Fibroblast of lung (primary cell): ENCODE results near the gene RAB40A. TPM values are rescaled to one million over a fixed set of nuclear protein-coding genes. Genes with fewer than 3 reads are reported as not detected.

Source experiments
- DNase-seq, 2 donors: peaks; one replicate each; pipeline versions ENCODE4 v3.0.0 to v3.0.0-alpha.2; 2010; ENCODE audit warnings: low read depth in 2 of 2
- H2AFZ ChIP-seq: 2 replicates; pipeline ENCODE4 v1.5.1; 2012; ENCODE audit warnings: low read length, control low read depth, inconsistent platforms
- H3K27ac ChIP-seq: 2 replicates; pipeline ENCODE4 v1.5.1; 2011; ENCODE audit warnings: low read length, control low read depth; ENCODE audit not compliant: insufficient read depth
- H3K27me3 ChIP-seq: 2 replicates; pipeline ENCODE4 v1.5.1; 2011; ENCODE audit warnings: mild to moderate bottlenecking, low read length; ENCODE audit not compliant: control insufficient read depth, insufficient read depth
- H3K36me3 ChIP-seq: 2 replicates; pipeline ENCODE4 v1.5.1; 2011; ENCODE audit warnings: low read length; ENCODE audit not compliant: control insufficient read depth, insufficient read depth
- H3K4me1 ChIP-seq: 2 replicates; pipeline ENCODE4 v1.5.1; 2011; ENCODE audit warnings: low read length; ENCODE audit not compliant: control insufficient read depth, insufficient read depth; ENCODE audit errors: extremely low read depth
- H3K4me2 ChIP-seq: 2 replicates; pipeline ENCODE4 v1.5.1; 2011; ENCODE audit warnings: low read length, control low read depth; ENCODE audit not compliant: insufficient read depth; ENCODE audit errors: extremely low read depth
- H3K4me3 ChIP-seq, 4 experiments: fragments of 200-600 bp in 1 of 4; sonication (generic) in 1 of 4; replicated peaks in 1 of 4; 2 replicates each; pipeline ENCODE4 v1.5.1; 2011 to 2016; ENCODE audit warnings: low read length in 4 of 4, low read depth in 3 of 4, mild to moderate bottlenecking in 3 of 4, control low read depth in 2 of 4, inconsistent platforms in 1 of 4, mixed read lengths in 1 of 4; ENCODE audit not compliant: insufficient read depth in 1 of 4; ENCODE audit errors: control extremely low read depth in 1 of 4
- H3K79me2 ChIP-seq: 2 replicates; pipeline ENCODE4 v1.5.1; 2012; ENCODE audit warnings: mild to moderate bottlenecking, low read length, inconsistent platforms; ENCODE audit not compliant: control insufficient read depth, insufficient read depth
- H3K9ac ChIP-seq: 2 replicates; pipeline ENCODE4 v1.5.1; 2011; ENCODE audit warnings: mild to moderate bottlenecking, low read length, control low read depth; ENCODE audit not compliant: insufficient read depth
- H3K9me3 ChIP-seq: 2 replicates; pipeline ENCODE4 v1.5.1; 2012; ENCODE audit warnings: low read depth, low read length; ENCODE audit not compliant: control insufficient read depth, insufficient read depth
- H4K20me1 ChIP-seq: 2 replicates; pipeline ENCODE4 v1.5.1; 2011; ENCODE audit warnings: low read length; ENCODE audit not compliant: control insufficient read depth, insufficient read depth; ENCODE audit errors: extremely low read depth
- EZH2 ChIP-seq: IDR thresholded peaks from 2 replicates; pipeline ENCODE4 v1.5.1; 2012; ENCODE audit warnings: low read length, control low read depth, mild to moderate bottlenecking; ENCODE audit errors: missing control alignments
- polyA plus RNA-seq, 2 donors: library from polyadenylated mRNA; depleted of rRNA in 1 of 2; stranded (reverse) in 1 of 2; unstranded in 1 of 2; fragments of >200 nt; gene quantifications; 2 replicates each; pipeline ENCODE4 v1.2.1, GENCODE V29; 2011 to 2012; ENCODE audit warnings: missing spikeins in 1 of 2
- total RNA-seq: library from RNA; depleted of rRNA; stranded (reverse); fragments of >200 nt; gene quantifications from 2 replicates; pipeline ENCODE4 v1.2.1, GENCODE V29; 2014
- TF ChIP-seq, protein P1 (sequence below), 2 donors: IDR thresholded peaks in 1 of 2; conservative IDR thresholded peaks in 1 of 2; 1 replicate in 1 of 2; 2 replicates in 1 of 2; pipeline ENCODE4 v1.5.1; 2011 to 2012; ENCODE audit warnings: low read length in 2 of 2, control low read depth in 1 of 2, inconsistent platforms in 1 of 2, low read depth in 1 of 2, mild to moderate bottlenecking in 1 of 2

The RAB40A gene
- total and polyA plus RNA-seq, 2 donors (not counting 1 experiment from before 2014, with no cell fraction given): 0.07 to 0.17 TPM

DNA sequence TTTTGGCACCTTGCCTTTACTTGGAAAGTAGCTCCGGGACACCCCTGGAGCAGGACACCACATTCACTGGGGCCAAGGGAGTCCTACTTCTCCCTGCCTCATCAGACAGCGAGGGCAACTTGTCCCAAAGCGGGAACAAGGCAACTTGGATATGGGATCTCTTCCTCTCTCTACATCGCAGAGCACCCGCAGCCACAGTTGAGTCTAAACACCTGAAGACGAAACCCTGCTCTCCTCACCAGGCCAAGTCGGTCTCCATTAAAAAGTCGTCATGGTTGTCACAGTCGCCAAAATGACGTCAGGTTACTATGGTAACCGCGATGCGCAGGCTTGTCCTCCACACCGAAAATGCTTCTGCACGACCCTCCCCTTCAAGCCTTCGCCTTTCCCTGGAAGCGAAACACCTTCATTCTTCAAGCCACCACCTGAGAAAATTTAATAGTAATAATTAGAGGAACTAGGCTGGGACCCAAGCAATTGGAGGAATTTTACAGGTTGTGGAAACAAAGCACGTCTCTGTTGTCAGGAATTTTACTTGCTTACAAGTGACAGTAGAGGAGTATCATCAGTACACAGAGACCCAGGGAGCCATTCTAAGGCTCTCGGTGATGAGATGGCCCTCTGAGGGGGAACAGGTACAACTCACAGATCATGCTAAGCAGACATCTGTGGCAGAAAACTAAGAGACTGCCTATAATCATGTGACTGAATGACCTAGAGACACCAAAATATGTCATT is 35.6 kb upstream of the RAB40A start:
- H3K9me3 ChIP-seq: no peaks in the 10 kb centered on the region
- H2AFZ ChIP-seq: peak overlapping the region; percentile 99
- no peaks in the 10 kb centered on the region for H3K27me3 ChIP-seq
- H3K4me2 ChIP-seq: peak overlapping the region; percentile 85
- H3K4me1 ChIP-seq: peaks cover 2% of the 10 kb centered on the region
- H3K79me2 ChIP-seq: no peaks in the 10 kb centered on the region
- peak overlapping the region; percentile 46 to 79 (median 56) for H3K4me3 ChIP-seq
- no peaks in the 10 kb centered on the region for H4K20me1 ChIP-seq
- H3K36me3 ChIP-seq: no peaks in the 10 kb centered on the region
- peak overlapping the region; percentile 59 for H3K27ac ChIP-seq
- peak overlapping the region; percentile 37 for H3K9ac ChIP-seq
- DNase-seq: peak; percentile 54 to 78
- TF ChIP-seq EZH2: no peak
- TF ChIP-seq, protein P1, sequence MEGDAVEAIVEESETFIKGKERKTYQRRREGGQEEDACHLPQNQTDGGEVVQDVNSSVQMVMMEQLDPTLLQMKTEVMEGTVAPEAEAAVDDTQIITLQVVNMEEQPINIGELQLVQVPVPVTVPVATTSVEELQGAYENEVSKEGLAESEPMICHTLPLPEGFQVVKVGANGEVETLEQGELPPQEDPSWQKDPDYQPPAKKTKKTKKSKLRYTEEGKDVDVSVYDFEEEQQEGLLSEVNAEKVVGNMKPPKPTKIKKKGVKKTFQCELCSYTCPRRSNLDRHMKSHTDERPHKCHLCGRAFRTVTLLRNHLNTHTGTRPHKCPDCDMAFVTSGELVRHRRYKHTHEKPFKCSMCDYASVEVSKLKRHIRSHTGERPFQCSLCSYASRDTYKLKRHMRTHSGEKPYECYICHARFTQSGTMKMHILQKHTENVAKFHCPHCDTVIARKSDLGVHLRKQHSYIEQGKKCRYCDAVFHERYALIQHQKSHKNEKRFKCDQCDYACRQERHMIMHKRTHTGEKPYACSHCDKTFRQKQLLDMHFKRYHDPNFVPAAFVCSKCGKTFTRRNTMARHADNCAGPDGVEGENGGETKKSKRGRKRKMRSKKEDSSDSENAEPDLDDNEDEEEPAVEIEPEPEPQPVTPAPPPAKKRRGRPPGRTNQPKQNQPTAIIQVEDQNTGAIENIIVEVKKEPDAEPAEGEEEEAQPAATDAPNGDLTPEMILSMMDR (conservative IDR thresholded peaks at IDR 0.05 in 1 of 2, IDR thresholded peaks at IDR 0.05 in 1 of 2; ENCODE audit: low read depth in 1 of 2, low read length in 2 of 2): no peak

- Histone ChIP-seq H3K27ac (no peak overlapping the region), H3K27me3 (no peaks in the 10 kb centered on the region), H3K4me2 (no peak overlapping the region), H3K4me1 (peaks cover 2% of the 10 kb centered on the region), H3K9me3 (no peaks in the 10 kb centered on the region), H4K20me1 (no peaks in the 10 kb centered on the region), H3K4me3 (no peak overlapping the region), H3K9ac (no peak overlapping the region), H3K79me2 (no peaks in the 10 kb centered on the region), H2AFZ (no peak overlapping the region), H3K36me3 (no peaks in the 10 kb centered on the region)
- no peak for TF ChIP-seq EZH2
- TF ChIP-seq, protein P1 (conservative IDR thresholded peaks at IDR 0.05 in 1 of 2, IDR thresholded peaks at IDR 0.05 in 1 of 2; ENCODE audit: low read depth in 1 of 2, low read length in 2 of 2): no peak
- no peak for DNase-seq
Observed at GRCh38 chrX:103552236-103552635, 32.9 kb upstream of the RAB40A start.

DNA sequence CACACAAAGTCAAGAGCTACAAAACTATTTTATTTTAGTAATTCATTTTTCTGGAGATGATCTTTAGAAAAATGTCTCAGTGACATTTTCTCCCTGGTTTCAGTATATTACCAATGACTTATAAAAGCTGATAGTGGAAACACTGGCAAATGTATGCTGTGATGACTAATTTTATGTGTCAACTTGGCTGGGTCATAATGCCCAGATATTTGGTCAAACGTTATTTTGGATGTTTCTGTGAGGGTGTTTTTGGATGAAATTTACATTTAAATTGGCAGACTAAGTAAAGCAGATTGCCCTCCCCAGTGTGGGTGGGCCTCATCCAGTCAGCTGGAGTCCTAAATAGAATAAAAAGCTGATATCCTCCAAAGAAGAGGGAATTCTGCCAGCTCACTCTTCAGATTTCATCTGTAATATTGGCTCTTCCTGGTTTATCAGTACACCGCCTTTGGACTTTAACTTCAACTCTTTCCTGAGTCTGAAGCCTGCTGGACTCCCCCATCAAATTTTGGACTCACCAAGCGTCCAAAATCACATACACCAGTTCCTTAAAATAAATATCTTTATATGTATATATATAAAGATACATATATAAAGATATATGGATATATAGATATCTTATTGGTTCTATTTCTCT is 31.2 kb upstream of the RAB40A start:
- Histone ChIP-seq H3K27me3 (no peaks in the 10 kb centered on the region), H3K4me1 (peaks cover 2% of the 10 kb centered on the region), H3K36me3 (no peaks in the 10 kb centered on the region), H3K79me2 (no peaks in the 10 kb centered on the region), H3K9me3 (no peaks in the 10 kb centered on the region), H4K20me1 (no peaks in the 10 kb centered on the region), H3K4me2 (no peak overlapping the region), H3K9ac (no peak overlapping the region), H3K4me3 (no peak overlapping the region), H3K27ac (no peak overlapping the region), H2AFZ (no peak overlapping the region)
- no peak for TF ChIP-seq EZH2
- TF ChIP-seq, protein P1 (conservative IDR thresholded peaks at IDR 0.05 in 1 of 2, IDR thresholded peaks at IDR 0.05 in 1 of 2; ENCODE audit: low read depth in 1 of 2, low read length in 2 of 2): no peak
- DNase-seq: no peak
